GM12878 (cell line): ENCODE data around the gene PPP1R36. TPM values are rescaled to one million over a fixed set of nuclear protein-coding genes. Genes with fewer than 3 reads are reported as not detected.

Experiments
- ATAC-seq: fragments of 200-7000 bp; cut with Tn5 transposase; 3 replicates; pipeline ENCODE4 v1.9.1; 2020; ENCODE audit warnings: mild to moderate bottlenecking, moderate library complexity
- BruUV-seq: library from RNA; stranded (reverse); fragments of 400-500 nt; replicated peaks from 2 replicates; lab custom pipeline; 2021; lab: Mats Ljungman, UMichigan
- CTCF ChIA-PET: fragments of 300-600 bp; sonication (Branson Sonifier 250); formaldehyde crosslinking; extraction: SDS; loops from one replicate; lab custom pipeline; 2021; ENCODE audit warnings: inconsistent platforms; lab: Yijun Ruan, JAX
- POLR2A ChIA-PET: fragments of 350-600 bp; formaldehyde crosslinking; extraction: SDS; loops from one replicate; lab custom pipeline; 2021; ENCODE audit warnings: inconsistent platforms; lab: Charles Lee
- RAD21 ChIA-PET: fragments of 300-600 bp; sonication (Branson Sonifier 250); formaldehyde crosslinking; loops from one replicate; lab custom pipeline; 2023; ENCODE audit warnings: antibody characterized with exemption; ENCODE audit not compliant: unreplicated experiment; lab: Charles Lee
- SMC1A ChIA-PET: fragments of 300-600 bp; sonication (Branson Sonifier 250); formaldehyde crosslinking; loops from one replicate; lab custom pipeline; 2023; ENCODE audit not compliant: unreplicated experiment, uncharacterized antibody; lab: Charles Lee
- DNase-seq: peaks from one replicate; pipeline ENCODE4 v3.0.0-alpha.2; 2011; ENCODE audit warnings: low read depth, low spot score
- FAIRE-seq: peaks from 3 replicates; lab custom pipeline; 2011; peaks lifted over from hg19 to GRCh38; lab: Jason Lieb, UNC
- H2AFZ ChIP-seq: 2 replicates; pipeline ENCODE4 v1.6.0; 2011; ENCODE audit warnings: low read depth, low read length, control low read depth; ENCODE audit not compliant: control insufficient read depth
- H3K27ac ChIP-seq: 2 replicates; pipeline ENCODE4 v1.5.1; 2011; ENCODE audit warnings: control low read depth; ENCODE audit not compliant: control insufficient read depth, insufficient read depth
- H3K27me3 ChIP-seq, 2 experiments: replicated peaks in 1 of 2; 2 replicates each; pipeline versions ENCODE4 v1.6.0 to v1.6.1; 2011; ENCODE audit warnings: low read length in 1 of 2; ENCODE audit not compliant: control insufficient read depth in 2 of 2, insufficient read depth in 2 of 2
- H3K36me3 ChIP-seq, 2 experiments: 2 replicates each; pipeline ENCODE4 v1.5.1; 2011; ENCODE audit warnings: low read length in 1 of 2; ENCODE audit not compliant: control insufficient read depth in 2 of 2, insufficient read depth in 2 of 2
- H3K4me1 ChIP-seq: 2 replicates; pipeline ENCODE4 v1.6.1; 2011; ENCODE audit warnings: mild to moderate bottlenecking, low read length, moderate library complexity, mixed read lengths; ENCODE audit not compliant: control insufficient read depth, insufficient read depth
- H3K4me2 ChIP-seq: 2 replicates; pipeline ENCODE4 v1.6.0; 2011; ENCODE audit warnings: control low read depth; ENCODE audit not compliant: control insufficient read depth, insufficient read depth
- H3K4me3 ChIP-seq: fragments of 200-600 bp; sonication (generic); 2 replicates; pipeline ENCODE4 v1.5.1; 2016
- H3K79me2 ChIP-seq: 2 replicates; pipeline ENCODE4 v1.6.0; 2011; ENCODE audit warnings: low read length; ENCODE audit not compliant: control insufficient read depth, insufficient read depth
- H3K9ac ChIP-seq: 2 replicates; pipeline ENCODE4 v1.8.0; 2011; ENCODE audit warnings: low read length, control low read depth, mixed read lengths; ENCODE audit not compliant: control insufficient read depth, insufficient read depth
- H3K9me3 ChIP-seq: replicated peaks from 3 replicates; pipeline ENCODE4 v1.5.1; 2011; ENCODE audit warnings: mild to moderate bottlenecking, low read length; ENCODE audit not compliant: control insufficient read depth, insufficient read depth
- H4K20me1 ChIP-seq: 2 replicates; pipeline ENCODE4 v1.6.0; 2011; ENCODE audit not compliant: control insufficient read depth, insufficient read depth
- BACH1 ChIP-seq: fragments of 450-650 bp; IDR thresholded peaks from 2 replicates; pipeline ENCODE4 v1.6.1; 2017; ENCODE audit warnings: mild to moderate bottlenecking, borderline replicate concordance
- BMI1 ChIP-seq: fragments of 450-650 bp; IDR thresholded peaks from 2 replicates; pipeline ENCODE4 v1.6.1; 2016; ENCODE audit warnings: mild to moderate bottlenecking, moderate library complexity, borderline replicate concordance
- CHD1 ChIP-seq: IDR thresholded peaks from 2 replicates; pipeline ENCODE4 v1.6.1; 2012; ENCODE audit warnings: low read depth, low read length, improper control_type of control experiment
- EGR1 ChIP-seq, 2 experiments: IDR thresholded peaks; 1 replicate in 1 of 2; 2 replicates in 1 of 2; pipeline ENCODE4 v1.6.1; 2011 to 2012; ENCODE audit warnings: low read depth in 2 of 2, low read length in 2 of 2, borderline replicate concordance in 1 of 2, mild to moderate bottlenecking in 1 of 2, moderate library complexity in 1 of 2
- FOXM1 ChIP-seq: IDR thresholded peaks from 2 replicates; pipeline ENCODE4 v1.6.1; 2012; ENCODE audit warnings: low read depth, mild to moderate bottlenecking, inconsistent platforms, low read length, moderate library complexity
- GATAD2B ChIP-seq: fragments of 450-650 bp; conservative IDR thresholded peaks from 2 replicates; pipeline ENCODE4 v1.6.1; 2017; ENCODE audit warnings: low read depth, mild to moderate bottlenecking, moderate library complexity
- IRF5 ChIP-seq: fragments of 450-650 bp; IDR thresholded peaks from 2 replicates; pipeline ENCODE4 v1.6.1; 2017; ENCODE audit warnings: borderline replicate concordance
- JUNB ChIP-seq: IDR thresholded peaks from 2 replicates; pipeline ENCODE4 v1.6.1; 2016; ENCODE audit warnings: antibody characterized with exemption, mild to moderate bottlenecking
- LARP7 ChIP-seq: fragments of 450-650 bp; IDR thresholded peaks from 2 replicates; pipeline ENCODE4 v1.6.1; 2017; ENCODE audit warnings: mild to moderate bottlenecking
- MEF2B ChIP-seq: fragments of 450-650 bp; IDR thresholded peaks from 2 replicates; pipeline ENCODE4 v1.6.1; 2018; ENCODE audit warnings: mild to moderate bottlenecking, moderate library complexity; ENCODE audit not compliant: partially characterized antibody, poor library complexity, severe bottlenecking
- MTA2 ChIP-seq: fragments of 450-650 bp; IDR thresholded peaks from 2 replicates; pipeline ENCODE4 v1.6.1; 2016; ENCODE audit warnings: low read depth, mild to moderate bottlenecking, moderate library complexity
- MTA3 ChIP-seq: IDR thresholded peaks from 2 replicates; pipeline ENCODE4 v1.6.1; 2012; ENCODE audit warnings: low read length, inconsistent platforms, borderline replicate concordance
- NKRF ChIP-seq: fragments of 450-650 bp; conservative IDR thresholded peaks from 2 replicates; pipeline ENCODE4 v1.6.1; 2017; ENCODE audit warnings: mild to moderate bottlenecking, moderate library complexity
- NR2F1 ChIP-seq: fragments of 450-650 bp; conservative IDR thresholded peaks from 2 replicates; pipeline ENCODE4 v1.6.1; 2017; ENCODE audit warnings: mild to moderate bottlenecking
- PAX8 ChIP-seq: fragments of 450-650 bp; IDR thresholded peaks from 2 replicates; pipeline ENCODE4 v1.6.1; 2017; ENCODE audit warnings: mild to moderate bottlenecking, moderate library complexity
- POLR2AphosphoS2 ChIP-seq: IDR thresholded peaks from 2 replicates; pipeline ENCODE4 v1.6.1; 2011; ENCODE audit warnings: low read depth, mild to moderate bottlenecking, low read length, improper control_type of control experiment, moderate library complexity
- POLR2AphosphoS5 ChIP-seq: IDR thresholded peaks from 2 replicates; pipeline ENCODE4 v1.6.1; 2011; ENCODE audit warnings: mild to moderate bottlenecking, low read length, inconsistent platforms
- RUNX3 ChIP-seq: IDR thresholded peaks from 2 replicates; pipeline ENCODE4 v1.6.1; 2012; ENCODE audit warnings: low read length, inconsistent platforms
- SREBF2 ChIP-seq: IDR thresholded peaks from 2 replicates; pipeline ENCODE4 v1.6.1; 2012; ENCODE audit warnings: mild to moderate bottlenecking, low read length
- SRF ChIP-seq, 2 experiments: IDR thresholded peaks; 2 replicates each; pipeline ENCODE4 v1.6.1; 2011; ENCODE audit warnings: low read depth in 2 of 2, low read length in 2 of 2, mild to moderate bottlenecking in 1 of 2, moderate library complexity in 1 of 2
- WGBS: methylation state at CpG from one replicate; pipeline ENCODE4 v1.1.6; 2016; ENCODE audit warnings: low lambda C conversion rate; ENCODE audit not compliant: insufficient replicate concordance, insufficient coverage; ENCODE audit errors: missing lambda C conversion rate; 5-methylcytosine and 5-hydroxymethylcytosine counted together
- in situ Hi-C: fragments of 300-500 bp; cut with MboI; formaldehyde crosslinking; loops from 9 replicates; pipeline ENCODE4 v1.14.3; 2018; ENCODE audit warnings: mixed read lengths
- intact Hi-C: fragments of 100-400 bp; cut with micrococcal nuclease; formaldehyde crosslinking; loops from one replicate; pipeline ENCODE4 v1.14.2; 2022; ENCODE audit not compliant: unreplicated experiment
- polyA plus RNA-seq, 11 experiments: library from polyadenylated mRNA; depleted of rRNA in 4 of 11; unstranded in 6 of 11; stranded (reverse) in 5 of 11; fragments of >200 nt; fragmentation: Nextera tagmentation in 4 of 11; fragmentation: Illumina TruSeq in 1 of 11; extraction: Ambion mirVana in 4 of 11; extraction: Trizol in 1 of 11; gene quantifications; 1 replicate in 1 of 11; 2 replicates in 10 of 11; pipeline versions ENCODE4 v1.2.1 to v1.2.3, GENCODE V29; 2011 to 2016; ENCODE audit warnings: inconsistent platforms in 2 of 11, missing spikeins in 2 of 11, low read depth in 1 of 11
- total RNA-seq, 4 experiments: library from RNA; depleted of rRNA in 3 of 4; stranded (reverse); fragments of >200 nt in 3 of 4; fragmentation: Illumina TruSeq in 1 of 4; extraction: Trizol in 1 of 4; gene quantifications; 2 replicates each; pipeline versions ENCODE4 v1.2.1 to v1.2.3, GENCODE V29; 2013 to 2021

PPP1R36 gene
- total and polyA plus RNA-seq, 10 of the 15 experiments (the other 5 are each of a cell fraction or from before 2014, with no cell fraction given): 0.12 to 0.13 TPM; not detected in 8

GRCh38 chr14:64504310-64504896 is 45.4 kb upstream of the PPP1R36 start, which contains the start of gene ZBTB1:
TSS of gene ZBTB1 (plus strand) at chr14:64504770. CDS start at chr14:64521505, 16,735 bp downstream.
- POLR2A ChIA-PET: interaction anchor here (1.0 to 2.3 kb wide), 5 partner anchors 14 to 269 kb away, joined by 3 to 14 read pairs (median 6); partner anchors contain the start of gene MTHFD1
- H3K4me1 ChIP-seq: peaks cover 12% of the 10 kb centered on the region
- peak within 1 kb of the TSS; percentile 98 for H3K27ac ChIP-seq
- RAD21 ChIA-PET: interaction anchor here (0.9 to 1.5 kb wide), 3 partner anchors 10 to 160 kb away, joined by 3 to 6 read pairs (median 4); no protein-coding TSS in a partner anchor
- WGBS: 1% methylated on average over 32 of the region's 63 CpGs
- H3K9ac ChIP-seq: peak within 1 kb of the TSS; percentile 97
- SMC1A ChIA-PET: no interaction called here
- peak within 1 kb of the TSS; percentile 91 for H3K4me3 ChIP-seq
- H3K27me3 ChIP-seq: no peaks in the 10 kb centered on the region
- no peaks in the 10 kb centered on the region for H4K20me1 ChIP-seq
- ATAC-seq (peak; percentile 53), FAIRE-seq (no peak), DNase-seq (no peak)
- BruUV-seq: no TSS peak
- H3K9me3 ChIP-seq: no peaks in the 10 kb centered on the region
- no peaks in the 10 kb centered on the region for H3K36me3 ChIP-seq
- peaks cover 97% of the 10 kb centered on the region for H3K79me2 ChIP-seq
- CTCF ChIA-PET: no interaction called here
- intact Hi-C loops (loop anchor here (2.0 kb wide), 2 partner anchors 36 to 116 kb away; partner anchors contain the start of genes HSPA2 and MTHFD1), in situ Hi-C loops (no loop called here)
- H2AFZ ChIP-seq: peak within 1 kb of the TSS; percentile 20
- H3K4me2 ChIP-seq: peak within 1 kb of the TSS; percentile 64
- peak; percentile 28; the same call in 1 of the 2 replicates for TF ChIP-seq NR2F1
- 0 out of 4 replicates have a peak, but pooled peaks have one; percentile 27 to 35 for TF ChIP-seq SRF (IDR thresholded peaks at IDR 0.05; ENCODE audit: low read depth in 2 of 2, low read length in 2 of 2)
- TF ChIP-seq MEF2B: no peak
- peak; percentile 31; the same call in 1 of the 2 replicates for TF ChIP-seq POLR2AphosphoS2
- TF ChIP-seq MTA2: peak; percentile 33; the same call in 1 of the 2 replicates
- TF ChIP-seq BACH1: peak; percentile 11
- no peak for TF ChIP-seq NKRF
- no peak for TF ChIP-seq PAX8
- TF ChIP-seq POLR2AphosphoS5: peak; percentile 93
- TF ChIP-seq MTA3: peak; percentile 25; the same call in 1 of the 2 replicates
- TF ChIP-seq SREBF2: no peak
- TF ChIP-seq IRF5: no peak
- peak; percentile 76; the same call in 1 of the 2 replicates for TF ChIP-seq CHD1
- no peak for TF ChIP-seq FOXM1
- TF ChIP-seq JUNB: no peak
- peak; percentile 52; the same call in 1 of the 2 replicates for TF ChIP-seq GATAD2B
- TF ChIP-seq RUNX3: peak; percentile 56; the same call in 1 of the 2 replicates
- TF ChIP-seq LARP7: peak; percentile 57
- peak; percentile 25; the same call in 1 of the 2 replicates for TF ChIP-seq BMI1
- TF ChIP-seq EGR1 (IDR thresholded peaks at IDR 0.05; ENCODE audit: borderline replicate concordance in 1 of 2, low read depth in 2 of 2, low read length in 2 of 2): peak in 1 of 2 experiments; percentile 85; a peak in 2 of 3 replicates
